CD14-positive monocyte (primary cell): ENCODE measurements around the gene NLRP10. TPM values are rescaled to one million over a fixed set of nuclear protein-coding genes. Genes with fewer than 3 reads are reported as not detected.

ENCODE experiments used
- DNase-seq, 3 donors: peaks; one replicate each; pipeline ENCODE4 v3.0.0-alpha.2; 2011 to 2022
- H2AFZ ChIP-seq: 2 replicates; pipeline ENCODE4 v1.6.0; 2012; ENCODE audit warnings: mild to moderate bottlenecking, low read depth, low read length, inconsistent platforms; ENCODE audit not compliant: insufficient read depth, poor library complexity, severe bottlenecking
- H3K27ac ChIP-seq, 2 donors: 1 replicate in 1 of 2; 2 replicates in 1 of 2; pipeline ENCODE4 v1.5.1; 2012 to 2013; ENCODE audit warnings: low read length in 2 of 2, control low read depth in 1 of 2, inconsistent platforms in 1 of 2, low read depth in 1 of 2, mild to moderate bottlenecking in 1 of 2
- H3K27me3 ChIP-seq, 2 donors: one replicate each; pipeline versions ENCODE4 v1.6.0 to v1.6.1; 2011 to 2013; ENCODE audit warnings: low read length in 2 of 2; ENCODE audit not compliant: control insufficient read depth in 2 of 2, insufficient read depth in 2 of 2
- H3K36me3 ChIP-seq, 2 donors: replicated peaks in 1 of 2; 1 replicate in 1 of 2; 2 replicates in 1 of 2; pipeline versions ENCODE4 v1.5.1 to v1.6.1; 2012 to 2013; ENCODE audit warnings: low read length in 2 of 2, control low read depth in 1 of 2, inconsistent platforms in 1 of 2, mild to moderate bottlenecking in 1 of 2; ENCODE audit not compliant: insufficient read depth in 2 of 2, control insufficient read depth in 1 of 2
- H3K4me1 ChIP-seq, 2 donors: 1 replicate in 1 of 2; 2 replicates in 1 of 2; pipeline versions ENCODE4 v1.5.1 to v1.6.1; 2012 to 2013; ENCODE audit warnings: low read length in 2 of 2, control low read depth in 1 of 2, inconsistent platforms in 1 of 2, mild to moderate bottlenecking in 1 of 2, moderate library complexity in 1 of 2; ENCODE audit not compliant: insufficient read depth in 2 of 2, control insufficient read depth in 1 of 2
- H3K4me2 ChIP-seq: replicated peaks from 2 replicates; pipeline ENCODE3; 2012; ENCODE audit warnings: low read length, moderate library complexity, mild to moderate bottlenecking; ENCODE audit not compliant: poor library complexity, severe bottlenecking; ENCODE audit errors: extremely low read depth
- H3K4me3 ChIP-seq, 3 experiments: fragments of 200-600 bp in 1 of 3; sonication (generic) in 1 of 3; replicated peaks in 1 of 3; 1 replicate in 2 of 3; 2 replicates in 1 of 3; pipeline ENCODE4 v1.5.1; 2011 to 2013; ENCODE audit warnings: low read length in 3 of 3, mild to moderate bottlenecking in 3 of 3, control low read depth in 2 of 3, low read depth in 2 of 3, inconsistent platforms in 1 of 3, moderate library complexity in 1 of 3
- H3K79me2 ChIP-seq: 2 replicates; pipeline ENCODE4 v1.6.0; 2012; ENCODE audit warnings: mild to moderate bottlenecking, control low read depth, inconsistent platforms, low read length, moderate library complexity; ENCODE audit not compliant: insufficient read depth
- H3K9ac ChIP-seq: 2 replicates; pipeline ENCODE4 v1.6.0; 2017; ENCODE audit warnings: low read length, mild to moderate bottlenecking; ENCODE audit not compliant: insufficient read depth, poor library complexity, severe bottlenecking
- H3K9me3 ChIP-seq, 2 donors: replicated peaks in 1 of 2; 1 replicate in 1 of 2; 2 replicates in 1 of 2; pipeline versions ENCODE4 v1.5.1 to v1.6.1; 2012 to 2013; ENCODE audit warnings: low read length in 2 of 2, control low read depth in 1 of 2; ENCODE audit not compliant: control insufficient read depth in 1 of 2, insufficient read depth in 1 of 2
- H4K20me1 ChIP-seq: 2 replicates; pipeline ENCODE4 v1.6.0; 2012; ENCODE audit warnings: mild to moderate bottlenecking, low read length, control low read depth, moderate library complexity; ENCODE audit not compliant: insufficient read depth
- H3K27ac Mint-ChIP-seq, 7 donors: one replicate each; pipeline ENCODE4 v1.8.0; 2020; ENCODE audit warnings: mild to moderate bottlenecking in 7 of 7, mixed read lengths in 7 of 7, moderate library complexity in 6 of 7, inconsistent platforms in 2 of 7
- H3K27me3 Mint-ChIP-seq, 3 donors: one replicate each; pipeline ENCODE4 v1.8.0; 2021 to 2022; ENCODE audit warnings: low read depth in 3 of 3, mild to moderate bottlenecking in 3 of 3, mixed read lengths in 3 of 3, moderate library complexity in 3 of 3, inconsistent platforms in 1 of 3
- H3K36me3 Mint-ChIP-seq, 2 donors: one replicate each; pipeline ENCODE4 v1.8.0; 2020; ENCODE audit warnings: mixed read lengths in 2 of 2, inconsistent platforms in 1 of 2, mild to moderate bottlenecking in 1 of 2
- H3K4me1 Mint-ChIP-seq: one replicate; pipeline ENCODE4 v1.8.0; 2020; ENCODE audit warnings: mild to moderate bottlenecking, mixed read lengths
- H3K4me3 Mint-ChIP-seq, 2 donors: one replicate each; pipeline ENCODE4 v1.8.0; 2020; ENCODE audit warnings: mild to moderate bottlenecking in 2 of 2, mixed read lengths in 2 of 2, moderate library complexity in 1 of 2
- H3K9me3 Mint-ChIP-seq, 7 donors: one replicate each; pipeline ENCODE4 v1.8.0; 2020 to 2022; ENCODE audit warnings: mixed read lengths in 7 of 7, mild to moderate bottlenecking in 6 of 7, moderate library complexity in 6 of 7, inconsistent platforms in 2 of 7
- WGBS: methylation state at CpG from one replicate; pipeline ENCODE4 v1.1.5; 2013; ENCODE audit warnings: missing lambda C conversion rate; ENCODE audit not compliant: insufficient coverage; 5-methylcytosine and 5-hydroxymethylcytosine counted together
- intact Hi-C, 2 donors: fragments of 100-400 bp; cut with micrococcal nuclease; formaldehyde crosslinking; loops; one replicate each; pipeline versions ENCODE4 v1.15.0 to v1.15.1; 2023
- polyA plus RNA-seq, 3 donors: library from polyadenylated mRNA; depleted of rRNA in 1 of 3; unstranded in 2 of 3; stranded (reverse) in 1 of 3; fragments of 300-500 nt in 2 of 3; fragments of >200 nt in 1 of 3; fragmentation: Illumina TruSeq in 2 of 3; gene quantifications; 1 replicate in 2 of 3; 2 replicates in 1 of 3; pipeline ENCODE4 v1.2.3, GENCODE V29; 2012 to 2021
- TF ChIP-seq, protein P1 (sequence below): fragments of 200-600 bp; IDR thresholded peaks from one replicate; pipeline ENCODE4 v1.8.0; 2022; ENCODE audit warnings: antibody characterized with exemption, mild to moderate bottlenecking

NLRP10 gene
- polyA plus RNA-seq, 3 donors = not detected

DNA sequence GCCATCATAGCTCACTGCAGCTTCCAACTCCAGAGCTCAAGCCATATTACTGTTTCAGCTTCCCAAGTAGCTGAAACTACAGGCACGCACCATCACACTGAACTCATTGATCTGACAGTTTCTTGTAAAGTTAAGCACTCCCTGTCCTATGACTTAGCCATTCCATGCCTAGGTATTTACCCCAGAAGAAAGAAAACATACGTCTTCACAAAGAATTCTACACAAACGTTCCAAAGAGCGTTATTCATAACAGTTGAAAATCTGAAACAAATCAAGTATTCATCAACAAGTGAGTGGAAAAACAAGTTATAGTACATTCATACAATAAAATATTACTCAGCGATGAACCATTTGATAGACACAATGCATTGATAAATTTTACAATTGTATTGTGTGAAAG, 7.8 kb upstream of the NLRP10 start:
- Histone ChIP-seq H4K20me1 (no peaks in the 10 kb centered on the region), H3K4me2 (no peak overlapping the region), H3K4me1 (no peaks in the 10 kb centered on the region), H3K4me3 (no peak overlapping the region), H3K79me2 (no peaks in the 10 kb centered on the region), H2AFZ (no peak overlapping the region), H3K27ac (no peak overlapping the region), H3K9ac (no peak overlapping the region), H3K9me3 (no peaks in the 10 kb centered on the region), H3K36me3 (no peaks in the 10 kb centered on the region), H3K27me3 (peaks cover 0 to 3% of the 10 kb centered on the region in 2 donors)
- intact Hi-C loops = no loop called here
- DNase-seq = no peak
- Mint-ChIP-seq H3K36me3 (no peaks in the 10 kb centered on the region), H3K4me3 (no peak overlapping the region), H3K27ac (no peak overlapping the region), H3K27me3 (peaks cover under 1 to 10% (median 6%) of the 10 kb centered on the region in 3 donors), H3K9me3 (no peaks in the 10 kb centered on the region), H3K4me1 (no peaks in the 10 kb centered on the region)
- WGBS = 100% methylated on average over 1 of the region's 5 CpGs
- TF ChIP-seq, protein P1, sequence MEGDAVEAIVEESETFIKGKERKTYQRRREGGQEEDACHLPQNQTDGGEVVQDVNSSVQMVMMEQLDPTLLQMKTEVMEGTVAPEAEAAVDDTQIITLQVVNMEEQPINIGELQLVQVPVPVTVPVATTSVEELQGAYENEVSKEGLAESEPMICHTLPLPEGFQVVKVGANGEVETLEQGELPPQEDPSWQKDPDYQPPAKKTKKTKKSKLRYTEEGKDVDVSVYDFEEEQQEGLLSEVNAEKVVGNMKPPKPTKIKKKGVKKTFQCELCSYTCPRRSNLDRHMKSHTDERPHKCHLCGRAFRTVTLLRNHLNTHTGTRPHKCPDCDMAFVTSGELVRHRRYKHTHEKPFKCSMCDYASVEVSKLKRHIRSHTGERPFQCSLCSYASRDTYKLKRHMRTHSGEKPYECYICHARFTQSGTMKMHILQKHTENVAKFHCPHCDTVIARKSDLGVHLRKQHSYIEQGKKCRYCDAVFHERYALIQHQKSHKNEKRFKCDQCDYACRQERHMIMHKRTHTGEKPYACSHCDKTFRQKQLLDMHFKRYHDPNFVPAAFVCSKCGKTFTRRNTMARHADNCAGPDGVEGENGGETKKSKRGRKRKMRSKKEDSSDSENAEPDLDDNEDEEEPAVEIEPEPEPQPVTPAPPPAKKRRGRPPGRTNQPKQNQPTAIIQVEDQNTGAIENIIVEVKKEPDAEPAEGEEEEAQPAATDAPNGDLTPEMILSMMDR = no peak

DNA sequence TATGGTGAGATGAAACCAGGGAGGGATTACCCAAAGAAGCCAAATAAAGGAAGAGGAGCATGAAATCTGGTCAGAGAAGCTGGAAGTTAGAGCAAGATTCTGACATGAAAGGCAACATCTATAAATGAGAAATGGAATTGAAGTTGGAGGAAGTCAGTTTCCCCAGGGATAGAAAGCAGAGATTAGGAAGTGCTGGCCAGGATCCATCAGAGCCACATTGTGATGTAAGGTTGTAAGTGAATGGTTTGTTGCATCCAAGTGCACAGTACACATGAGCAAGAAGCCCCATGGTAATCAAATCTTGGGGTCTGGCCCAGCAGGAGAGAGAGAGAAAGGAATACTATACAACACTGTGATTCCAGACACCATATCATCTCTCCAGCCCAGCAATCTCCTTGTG, 6.6 kb upstream of the NLRP10 start:
- H2AFZ ChIP-seq = no peak overlapping the region
- no peak overlapping the region for H3K4me3 ChIP-seq
- H3K79me2 ChIP-seq = no peaks in the 10 kb centered on the region
- no peaks in the 10 kb centered on the region for H4K20me1 ChIP-seq
- peaks cover 0 to 13% (median 11%) of the 10 kb centered on the region in 3 donors for H3K27me3 Mint-ChIP-seq
- no peak overlapping the region for H3K9ac ChIP-seq
- H3K36me3 ChIP-seq = no peaks in the 10 kb centered on the region
- no peak overlapping the region for H3K4me3 Mint-ChIP-seq
- intact Hi-C loops = no loop called here
- H3K4me2 ChIP-seq = no peak overlapping the region
- no peaks in the 10 kb centered on the region for H3K4me1 ChIP-seq
- no peak overlapping the region for H3K27ac ChIP-seq
- no peaks in the 10 kb centered on the region for H3K9me3 ChIP-seq
- no peaks in the 10 kb centered on the region for H3K36me3 Mint-ChIP-seq
- H3K9me3 Mint-ChIP-seq = no peaks in the 10 kb centered on the region
- H3K27me3 ChIP-seq = peaks cover 0 to 3% of the 10 kb centered on the region in 2 donors
- TF ChIP-seq, protein P1 = no peak
- DNase-seq = no peak
- no peaks in the 10 kb centered on the region for H3K4me1 Mint-ChIP-seq
- H3K27ac Mint-ChIP-seq = no peak overlapping the region
